Neural progenitor cell (in vitro differentiated cells): ENCODE measurements around the gene PLEKHJ1.

ENCODE experiments used
- EZH2 ChIP-seq: fragments of 200-600 bp; sonication (generic); IDR thresholded peaks from 2 replicates; pipeline ENCODE4 v1.6.1; 2017; ENCODE audit warnings: antibody characterized with exemption, mild to moderate bottlenecking, moderate library complexity
- EZH2phosphoT487 ChIP-seq: fragments of 200-600 bp; sonication (generic); IDR thresholded peaks from 2 replicates; pipeline ENCODE4 v1.6.1; 2017; ENCODE audit warnings: antibody characterized with exemption
- TF ChIP-seq, protein P1 (sequence below): fragments of 200-600 bp; sonication (generic); IDR thresholded peaks from 2 replicates; pipeline ENCODE4 v1.5.1; 2017; ENCODE audit warnings: antibody characterized with exemption, mild to moderate bottlenecking

DNA sequence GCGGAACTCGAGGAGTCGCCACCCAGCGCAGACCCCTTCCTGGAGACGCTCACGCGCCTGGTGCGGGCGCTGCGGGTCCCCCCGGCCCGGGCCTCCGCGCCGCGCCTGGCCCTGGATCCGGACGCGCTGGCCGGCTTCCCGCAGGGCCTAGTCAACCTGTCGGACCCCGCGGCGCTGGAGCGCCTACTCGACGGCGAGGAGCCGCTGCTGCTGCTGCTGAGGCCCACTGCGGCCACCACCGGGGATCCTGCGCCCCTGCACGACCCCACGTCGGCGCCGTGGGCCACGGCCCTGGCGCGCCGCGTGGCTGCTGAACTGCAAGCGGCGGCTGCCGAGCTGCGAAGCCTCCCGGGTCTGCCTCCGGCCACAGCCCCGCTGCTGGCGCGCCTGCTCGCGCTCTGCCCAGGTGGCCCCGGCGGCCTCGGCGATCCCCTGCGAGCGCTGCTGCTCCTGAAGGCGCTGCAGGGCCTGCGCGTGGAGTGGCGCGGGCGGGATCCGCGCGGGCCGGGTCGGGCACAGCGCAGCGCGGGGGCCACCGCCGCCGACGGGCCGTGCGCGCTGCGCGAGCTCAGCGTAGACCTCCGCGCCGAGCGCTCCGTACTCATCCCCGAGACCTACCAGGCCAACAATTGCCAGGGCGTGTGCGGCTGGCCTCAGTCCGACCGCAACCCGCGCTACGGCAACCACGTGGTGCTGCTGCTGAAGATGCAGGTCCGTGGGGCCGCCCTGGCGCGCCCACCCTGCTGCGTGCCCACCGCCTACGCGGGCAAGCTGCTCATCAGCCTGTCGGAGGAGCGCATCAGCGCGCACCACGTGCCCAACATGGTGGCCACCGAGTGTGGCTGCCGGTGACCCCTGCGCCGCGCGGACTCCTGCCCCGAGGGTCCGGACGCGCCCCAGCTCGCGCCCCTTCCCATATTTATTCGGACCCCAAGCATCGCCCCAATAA is 15.3 kb upstream of the PLEKHJ1 start:
- TF ChIP-seq, protein P1, sequence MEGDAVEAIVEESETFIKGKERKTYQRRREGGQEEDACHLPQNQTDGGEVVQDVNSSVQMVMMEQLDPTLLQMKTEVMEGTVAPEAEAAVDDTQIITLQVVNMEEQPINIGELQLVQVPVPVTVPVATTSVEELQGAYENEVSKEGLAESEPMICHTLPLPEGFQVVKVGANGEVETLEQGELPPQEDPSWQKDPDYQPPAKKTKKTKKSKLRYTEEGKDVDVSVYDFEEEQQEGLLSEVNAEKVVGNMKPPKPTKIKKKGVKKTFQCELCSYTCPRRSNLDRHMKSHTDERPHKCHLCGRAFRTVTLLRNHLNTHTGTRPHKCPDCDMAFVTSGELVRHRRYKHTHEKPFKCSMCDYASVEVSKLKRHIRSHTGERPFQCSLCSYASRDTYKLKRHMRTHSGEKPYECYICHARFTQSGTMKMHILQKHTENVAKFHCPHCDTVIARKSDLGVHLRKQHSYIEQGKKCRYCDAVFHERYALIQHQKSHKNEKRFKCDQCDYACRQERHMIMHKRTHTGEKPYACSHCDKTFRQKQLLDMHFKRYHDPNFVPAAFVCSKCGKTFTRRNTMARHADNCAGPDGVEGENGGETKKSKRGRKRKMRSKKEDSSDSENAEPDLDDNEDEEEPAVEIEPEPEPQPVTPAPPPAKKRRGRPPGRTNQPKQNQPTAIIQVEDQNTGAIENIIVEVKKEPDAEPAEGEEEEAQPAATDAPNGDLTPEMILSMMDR, result no peak
- TF ChIP-seq EZH2 (no peak), EZH2phosphoT487 (no peak)
